Measurements from ENCODE around the gene KLHDC1.
A peak's percentile ranks its signal among the peaks of the same experiment; 100 is the strongest.

The KLHDC1 gene

DNA sequence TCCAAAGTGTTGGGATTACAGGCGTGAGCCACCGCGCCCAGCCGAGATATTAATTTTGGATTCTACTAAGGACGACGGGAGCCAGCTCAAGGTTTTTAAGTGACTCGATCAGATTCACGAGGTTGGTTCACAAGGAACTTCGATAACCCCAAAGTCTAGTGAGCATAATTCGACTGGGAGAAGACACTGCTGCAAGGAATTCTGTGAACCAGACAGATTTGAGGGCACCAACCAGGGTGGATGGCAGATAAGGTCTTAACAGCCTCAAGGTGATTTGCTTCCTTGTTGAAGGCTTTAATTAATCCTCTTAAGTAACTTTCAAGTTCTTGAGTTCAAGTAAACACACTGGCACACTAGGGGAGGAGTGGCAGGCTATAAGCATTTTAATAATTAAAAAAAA, 73.9 kb downstream of the KLHDC1 start:
- Histone ChIP-seq H3K4me3 (ENCODE audit: low read depth, low read length, poor library complexity, severe bottlenecking) (peak overlapping the region; percentile 92), H3K27me3 (ENCODE audit: insufficient read depth, low read length) (no peaks in the 10 kb centered on the region), H3K9ac (ENCODE audit: low read length) (peak overlapping the region; percentile 98), H3K79me2 (ENCODE audit: insufficient read depth, low read length) (peaks cover 16% of the 10 kb centered on the region; the same call in 1 of the 2 replicates), H3K9me3 (ENCODE audit: low read length) (no peaks in the 10 kb centered on the region), H3K4me2 (ENCODE audit: low read length) (peak overlapping the region; percentile 96), H3K36me3 (ENCODE audit: insufficient read depth, low read length) (peaks cover 4% of the 10 kb centered on the region; the same call in 1 of the 2 replicates), H2AFZ (ENCODE audit: low read length) (peak overlapping the region; percentile 18; the same call in 1 of the 2 replicates), H3K9me2 (ENCODE audit: low read depth, low read length) (no peaks in the 10 kb centered on the region), H3K4me1 (ENCODE audit: insufficient read depth, low read length, severe bottlenecking) (peaks cover 36% of the 10 kb centered on the region), H3K27ac (ENCODE audit: low read depth, low read length, poor library complexity, severe bottlenecking) (peak overlapping the region; percentile 87), H3F3A (ENCODE audit: insufficient read depth, low read length) (no peaks in the 10 kb centered on the region), H4K20me1 (ENCODE audit: insufficient read depth, low read length) (no peaks in the 10 kb centered on the region)
- TF ChIP-seq EZH2 (IDR thresholded peaks at IDR 0.05; ENCODE audit: borderline replicate concordance, low read length) = no peak
- TF ChIP-seq, protein P1, sequence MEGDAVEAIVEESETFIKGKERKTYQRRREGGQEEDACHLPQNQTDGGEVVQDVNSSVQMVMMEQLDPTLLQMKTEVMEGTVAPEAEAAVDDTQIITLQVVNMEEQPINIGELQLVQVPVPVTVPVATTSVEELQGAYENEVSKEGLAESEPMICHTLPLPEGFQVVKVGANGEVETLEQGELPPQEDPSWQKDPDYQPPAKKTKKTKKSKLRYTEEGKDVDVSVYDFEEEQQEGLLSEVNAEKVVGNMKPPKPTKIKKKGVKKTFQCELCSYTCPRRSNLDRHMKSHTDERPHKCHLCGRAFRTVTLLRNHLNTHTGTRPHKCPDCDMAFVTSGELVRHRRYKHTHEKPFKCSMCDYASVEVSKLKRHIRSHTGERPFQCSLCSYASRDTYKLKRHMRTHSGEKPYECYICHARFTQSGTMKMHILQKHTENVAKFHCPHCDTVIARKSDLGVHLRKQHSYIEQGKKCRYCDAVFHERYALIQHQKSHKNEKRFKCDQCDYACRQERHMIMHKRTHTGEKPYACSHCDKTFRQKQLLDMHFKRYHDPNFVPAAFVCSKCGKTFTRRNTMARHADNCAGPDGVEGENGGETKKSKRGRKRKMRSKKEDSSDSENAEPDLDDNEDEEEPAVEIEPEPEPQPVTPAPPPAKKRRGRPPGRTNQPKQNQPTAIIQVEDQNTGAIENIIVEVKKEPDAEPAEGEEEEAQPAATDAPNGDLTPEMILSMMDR (IDR thresholded peaks at IDR 0.05; ENCODE audit: low read length) = no peak

DNA sequence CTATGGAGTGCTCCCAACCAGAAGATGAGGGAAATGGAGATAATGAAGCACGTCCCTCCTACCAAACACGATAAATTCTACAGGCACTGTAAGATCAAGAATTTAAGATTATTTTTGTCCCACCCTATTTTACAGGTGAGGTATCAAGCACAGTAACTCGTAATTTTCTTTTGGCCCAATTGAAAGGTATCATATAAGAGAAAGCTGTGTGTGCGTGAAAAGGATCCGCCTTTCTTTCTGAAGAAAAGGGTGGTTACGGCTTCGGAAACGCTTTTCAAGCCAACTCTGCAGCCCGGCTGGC, 74.3 kb downstream of the KLHDC1 start:
- Histone ChIP-seq H2AFZ (ENCODE audit: low read length) (peak overlapping the region; percentile 18), H3K4me2 (ENCODE audit: low read length) (peak overlapping the region; percentile 96), H3F3A (ENCODE audit: insufficient read depth, low read length) (no peaks in the 10 kb centered on the region), H3K79me2 (ENCODE audit: insufficient read depth, low read length) (peaks cover 16% of the 10 kb centered on the region; the same call in 1 of the 2 replicates), H3K4me1 (ENCODE audit: insufficient read depth, low read length, severe bottlenecking) (peaks cover 36% of the 10 kb centered on the region), H3K36me3 (ENCODE audit: insufficient read depth, low read length) (peaks cover 4% of the 10 kb centered on the region; the same call in 1 of the 2 replicates), H3K27me3 (ENCODE audit: insufficient read depth, low read length) (no peaks in the 10 kb centered on the region), H3K9me3 (ENCODE audit: low read length) (no peaks in the 10 kb centered on the region), H3K27ac (ENCODE audit: low read depth, low read length, poor library complexity, severe bottlenecking) (peak overlapping the region; percentile 87), H4K20me1 (ENCODE audit: insufficient read depth, low read length) (no peaks in the 10 kb centered on the region), H3K4me3 (ENCODE audit: low read depth, low read length, poor library complexity, severe bottlenecking) (peak overlapping the region; percentile 92), H3K9me2 (ENCODE audit: low read depth, low read length) (no peaks in the 10 kb centered on the region), H3K9ac (ENCODE audit: low read length) (peak overlapping the region; percentile 98)
- no peak for TF ChIP-seq EZH2 (IDR thresholded peaks at IDR 0.05; ENCODE audit: borderline replicate concordance, low read length)
- TF ChIP-seq, protein P1 (IDR thresholded peaks at IDR 0.05; ENCODE audit: low read length) = no peak

DNA sequence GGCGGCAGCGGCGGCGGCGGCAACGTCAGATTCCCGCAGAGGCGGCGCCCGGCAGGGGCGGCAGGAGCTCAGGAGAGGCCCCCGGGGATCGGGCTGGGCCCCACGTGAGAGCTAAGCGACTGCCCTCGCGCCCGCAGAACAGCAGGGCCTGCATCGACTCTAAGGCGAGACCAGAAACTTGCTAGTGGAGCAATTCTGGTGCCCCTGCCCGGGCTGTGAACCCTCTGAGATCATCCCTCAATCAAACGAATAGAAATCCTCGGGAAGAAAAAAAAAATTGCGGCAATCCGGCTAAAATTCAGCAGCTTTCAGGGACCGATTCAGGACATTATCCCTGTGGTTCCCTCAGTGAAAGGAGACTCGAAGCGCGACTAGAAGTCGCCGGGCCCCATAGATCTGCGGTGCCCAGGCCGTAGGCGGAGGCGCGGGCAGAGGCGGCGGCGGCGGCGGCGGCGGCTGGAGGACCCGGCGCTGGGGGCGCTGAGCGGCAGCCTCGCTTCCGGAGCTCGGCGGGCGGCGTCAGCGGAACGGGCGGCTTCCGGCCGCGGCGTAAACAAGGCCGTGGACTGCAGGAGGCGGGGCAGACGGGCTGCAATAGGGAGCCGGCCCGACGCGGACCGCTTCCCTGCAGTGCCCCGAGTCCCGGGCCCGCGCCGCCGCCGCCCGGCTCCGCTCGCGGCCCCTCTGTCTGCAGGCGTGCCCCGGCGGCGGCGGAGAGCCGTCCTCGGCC, 74.8 kb downstream of the KLHDC1 start, which contains the start of gene KLHDC2:
TSS of gene KLHDC2 (plus strand) at position 583 of the 730 bp plus-strand sequence. CDS start 316 bp downstream, outside the sequence.
- H3K27me3 ChIP-seq (ENCODE audit: insufficient read depth, low read length) = no peaks in the 10 kb centered on the region
- H3K4me3 ChIP-seq (ENCODE audit: low read depth, low read length, poor library complexity, severe bottlenecking) = peak within 1 kb of the TSS; percentile 92
- peaks cover 16% of the 10 kb centered on the region; the same call in 1 of the 2 replicates for H3K79me2 ChIP-seq (ENCODE audit: insufficient read depth, low read length)
- H3K9me2 ChIP-seq (ENCODE audit: low read depth, low read length) = no peaks in the 10 kb centered on the region
- peak within 1 kb of the TSS; percentile 96 for H3K4me2 ChIP-seq (ENCODE audit: low read length)
- peak within 1 kb of the TSS; percentile 87 for H3K27ac ChIP-seq (ENCODE audit: low read depth, low read length, poor library complexity, severe bottlenecking)
- peaks cover 36% of the 10 kb centered on the region for H3K4me1 ChIP-seq (ENCODE audit: insufficient read depth, low read length, severe bottlenecking)
- peaks cover 8% of the 10 kb centered on the region; the same call in 1 of the 2 replicates for H3K36me3 ChIP-seq (ENCODE audit: insufficient read depth, low read length)
- peak within 1 kb of the TSS; percentile 98 for H3K9ac ChIP-seq (ENCODE audit: low read length)
- H3F3A ChIP-seq (ENCODE audit: insufficient read depth, low read length) = no peaks in the 10 kb centered on the region
- H2AFZ ChIP-seq (ENCODE audit: low read length) = peak within 1 kb of the TSS; percentile 92
- no peaks in the 10 kb centered on the region for H4K20me1 ChIP-seq (ENCODE audit: insufficient read depth, low read length)
- TF ChIP-seq EZH2 (IDR thresholded peaks at IDR 0.05; ENCODE audit: borderline replicate concordance, low read length) = no peak
- TF ChIP-seq, protein P1 (IDR thresholded peaks at IDR 0.05; ENCODE audit: low read length) = peak; percentile 31
- H3K9me3 ChIP-seq (ENCODE audit: low read length) = no peaks in the 10 kb centered on the region
